ENCODE results near the gene PHTF1.

The PHTF1 gene

GRCh38 chr1:113788802-113789201, 29.5 kb upstream of the PHTF1 start:
- H3K4me3 ChIP-seq (ENCODE audit: low read depth, low read length): no peak overlapping the region
- DNase-seq (ENCODE audit: low read depth): no peak
- TF ChIP-seq CTCF (IDR thresholded peaks at IDR 0.05; ENCODE audit: low read depth, low read length) (no peak), MYC (IDR thresholded peaks at IDR 0.05; ENCODE audit: low read depth, low read length) (no peak), POLR2A (IDR thresholded peaks at IDR 0.05; ENCODE audit: extremely low read depth, insufficient read length) (no peak)
- TF ChIP-seq, protein P1, sequence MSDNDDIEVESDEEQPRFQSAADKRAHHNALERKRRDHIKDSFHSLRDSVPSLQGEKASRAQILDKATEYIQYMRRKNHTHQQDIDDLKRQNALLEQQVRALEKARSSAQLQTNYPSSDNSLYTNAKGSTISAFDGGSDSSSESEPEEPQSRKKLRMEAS (IDR thresholded peaks at IDR 0.05; ENCODE audit: low read depth, low read length): no peak

- H3K4me3 ChIP-seq (ENCODE audit: low read depth, low read length): no peak overlapping the region
- DNase-seq (ENCODE audit: low read depth): no peak
- TF ChIP-seq POLR2A (IDR thresholded peaks at IDR 0.05; ENCODE audit: extremely low read depth, insufficient read length): no peak
Observed at GRCh38 chr1:113787663-113788062, 28.4 kb upstream of the PHTF1 start.

DNA sequence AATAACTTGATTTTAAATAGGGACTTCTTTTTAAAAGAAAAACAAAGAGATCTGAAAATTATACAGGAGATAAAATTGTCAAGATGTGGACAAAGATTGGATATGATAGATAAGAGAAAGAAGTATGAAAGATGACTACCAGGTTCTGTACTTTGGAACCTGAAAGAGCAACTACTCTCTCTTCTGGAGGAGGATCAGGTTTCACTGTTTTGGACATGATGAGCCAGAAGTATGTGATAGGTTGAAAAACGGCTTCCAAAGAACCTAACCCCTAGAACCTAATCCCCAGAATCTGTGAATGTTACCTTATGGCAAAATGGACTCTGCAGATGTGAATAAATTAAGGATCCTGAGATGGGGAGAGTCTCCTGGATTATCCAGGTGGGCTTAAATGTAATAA, 26.8 kb upstream of the PHTF1 start:
- no peak for DNase-seq (ENCODE audit: low read depth)
- H3K4me3 ChIP-seq (ENCODE audit: low read depth, low read length): no peak overlapping the region
- TF ChIP-seq CTCF (IDR thresholded peaks at IDR 0.05; ENCODE audit: low read depth, low read length): no peak
- no peak for TF ChIP-seq MYC (IDR thresholded peaks at IDR 0.05; ENCODE audit: low read depth, low read length)
- TF ChIP-seq, protein P1 (IDR thresholded peaks at IDR 0.05; ENCODE audit: low read depth, low read length): no peak
- TF ChIP-seq POLR2A (IDR thresholded peaks at IDR 0.05; ENCODE audit: extremely low read depth, insufficient read length): no peak

- peak; percentile 42 for DNase-seq (ENCODE audit: low read depth)
- peak overlapping the region; percentile 25 for H3K4me3 ChIP-seq (ENCODE audit: low read depth, low read length)
- TF ChIP-seq, protein P1 (IDR thresholded peaks at IDR 0.05; ENCODE audit: low read depth, low read length): no peak
- TF ChIP-seq MYC (IDR thresholded peaks at IDR 0.05; ENCODE audit: low read depth, low read length) (no peak), CTCF (IDR thresholded peaks at IDR 0.05; ENCODE audit: low read depth, low read length) (no peak), POLR2A (IDR thresholded peaks at IDR 0.05; ENCODE audit: extremely low read depth, insufficient read length) (no peak)
Observed at GRCh38 chr1:113784104-113784779, 25.0 kb upstream of the PHTF1 start.

DNA sequence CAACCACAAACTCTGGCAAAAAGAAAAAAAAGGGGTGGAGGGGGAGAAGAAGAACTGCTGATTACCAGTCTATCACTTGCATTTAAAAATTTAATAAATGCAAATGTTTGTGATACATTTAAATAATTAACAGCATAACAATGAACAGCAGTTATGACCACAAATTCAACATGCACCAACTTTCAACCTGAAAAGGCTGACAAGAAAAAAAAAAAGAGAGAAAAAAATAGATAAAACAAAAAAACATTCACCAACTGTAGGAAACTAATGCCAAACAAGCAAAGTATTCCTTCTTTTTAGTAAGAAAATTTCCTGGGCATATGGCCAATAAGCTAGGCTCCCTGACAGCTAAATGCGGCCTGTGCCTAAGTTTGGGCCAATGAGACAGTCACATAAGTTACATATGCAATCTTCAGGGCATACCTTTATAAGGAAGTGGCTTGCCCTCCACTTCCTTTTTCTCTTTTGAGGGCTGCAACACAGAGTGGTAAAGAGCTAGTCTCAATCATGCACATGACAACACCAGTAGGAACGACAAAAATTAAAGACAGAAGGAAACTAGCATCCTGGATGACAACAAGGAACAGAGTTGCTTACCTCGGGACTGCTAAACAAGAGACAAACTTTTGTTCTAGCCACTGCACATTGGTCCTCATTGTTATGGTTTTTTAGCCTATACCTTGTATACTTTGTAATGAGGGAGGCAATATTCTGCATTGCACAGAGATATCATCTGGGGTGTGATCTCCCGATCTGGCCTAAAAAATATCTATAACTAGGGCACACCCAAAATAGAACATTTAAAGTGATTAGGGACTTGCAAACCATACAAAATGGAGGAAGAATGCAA, 24.2 kb upstream of the PHTF1 start:
- H3K4me3 ChIP-seq (ENCODE audit: low read depth, low read length): peak overlapping the region; percentile 25
- TF ChIP-seq, protein P1 (IDR thresholded peaks at IDR 0.05; ENCODE audit: low read depth, low read length): peak; percentile 58
- TF ChIP-seq CTCF (IDR thresholded peaks at IDR 0.05; ENCODE audit: low read depth, low read length): no peak
- DNase-seq (ENCODE audit: low read depth): peak; percentile 87

- no peak for TF ChIP-seq MYC (IDR thresholded peaks at IDR 0.05; ENCODE audit: low read depth, low read length)
- H3K4me3 ChIP-seq (ENCODE audit: low read depth, low read length): no peak overlapping the region
- no peak for DNase-seq (ENCODE audit: low read depth)
Observed at GRCh38 chr1:113782406-113782805, 23.1 kb upstream of the PHTF1 start.

Measured in NB4 (cell line).